GM06990 (cell line): Measurements from ENCODE around the gene ACSM3.
"Not testable (repeated sequence)": the region's sequence is repeated elsewhere in the genome, so short reads cannot be mapped to it uniquely, and the experiment has no call there.

Experiments
- DNase-seq: peaks from one replicate; pipeline ENCODE4 v3.0.0-alpha.2; 2011; ENCODE audit not compliant: insufficient read length; ENCODE audit errors: extremely low read depth
- H3K27me3 ChIP-seq: replicated peaks from 2 replicates; pipeline ENCODE4 v1.6.0; 2011; ENCODE audit warnings: low read length; ENCODE audit not compliant: control insufficient read depth, insufficient read depth
- H3K36me3 ChIP-seq: 2 replicates; pipeline ENCODE4 v1.5.1; 2011; ENCODE audit warnings: low read length; ENCODE audit not compliant: control insufficient read depth, insufficient read depth
- H3K4me3 ChIP-seq: replicated peaks from 2 replicates; pipeline ENCODE4 v1.5.1; 2011; ENCODE audit warnings: low read depth, mild to moderate bottlenecking, control low read depth, low read length
- CTCF ChIP-seq: IDR thresholded peaks from 2 replicates; pipeline ENCODE4 v1.5.1; 2011; ENCODE audit warnings: low read length, control low read depth, mild to moderate bottlenecking, inconsistent platforms; ENCODE audit not compliant: insufficient read depth, poor library complexity, severe bottlenecking

ACSM3 gene

DNA sequence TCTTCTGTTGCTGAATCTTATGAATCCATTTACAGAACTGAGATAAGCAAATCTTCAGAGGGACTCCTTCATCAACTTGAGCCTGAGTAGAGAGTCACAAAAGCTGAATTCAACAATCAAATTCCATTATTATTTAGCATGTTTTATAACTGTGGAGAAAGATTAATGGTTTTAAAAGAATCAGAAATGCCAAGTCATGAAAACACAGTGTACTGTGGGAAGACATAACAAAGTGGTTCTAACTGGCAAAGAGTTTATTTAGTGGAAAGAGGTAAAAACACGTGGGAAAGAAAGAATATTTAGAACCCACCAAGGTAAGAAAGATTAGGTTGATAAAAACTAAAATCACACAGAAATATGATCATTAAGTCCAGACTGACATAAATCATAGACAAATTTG, 37.5 kb downstream of the ACSM3 start:
- no peak for TF ChIP-seq CTCF
- Histone ChIP-seq H3K4me3 (no peak overlapping the region), H3K36me3 (no peaks in the 10 kb centered on the region; the same call in none of the 2 replicates), H3K27me3 (no peaks in the 10 kb centered on the region)
- DNase-seq, result no peak

- Histone ChIP-seq H3K4me3 (no peak overlapping the region), H3K36me3 (no peaks in the 10 kb centered on the region; the same call in none of the 2 replicates), H3K27me3 (no peaks in the 10 kb centered on the region)
- no peak for DNase-seq
- no peak for TF ChIP-seq CTCF
These were observed 39.4 kb downstream of the ACSM3 start for GRCh38 chr16:20803192-20803560.

DNA sequence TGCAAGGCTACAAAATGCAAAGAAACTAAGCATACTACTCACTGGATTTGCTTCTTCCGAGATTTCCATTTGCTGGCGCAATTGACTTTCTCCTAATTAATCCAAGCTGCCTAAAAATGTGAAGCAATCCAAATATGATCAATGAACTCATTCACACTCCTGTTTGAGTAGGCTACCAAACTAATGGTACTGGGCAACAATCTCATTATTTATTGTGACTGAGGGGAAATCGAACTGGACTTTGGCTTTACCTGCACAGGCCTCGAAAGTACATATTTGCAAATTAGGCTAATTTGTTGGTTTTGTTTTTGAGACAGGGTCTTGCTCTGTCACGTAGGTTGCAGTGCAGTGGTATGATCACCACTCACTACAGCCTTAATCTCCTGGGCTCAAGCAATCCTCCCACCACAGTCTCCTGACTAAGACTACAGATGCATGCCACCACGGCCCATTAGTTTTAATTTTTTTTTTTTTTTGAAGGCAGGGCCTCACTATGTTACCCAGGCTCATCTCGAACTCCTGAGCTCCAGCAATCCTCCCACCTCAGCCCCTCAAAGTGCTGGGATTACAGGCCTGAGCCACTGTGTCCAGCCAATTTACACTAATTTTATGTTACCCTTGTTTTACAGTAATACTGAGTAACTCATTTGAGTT, 39.9 kb downstream of the ACSM3 start:
- TF ChIP-seq CTCF, result no peak
- no peak overlapping the region for H3K4me3 ChIP-seq
- no peak for DNase-seq
- no peaks in the 10 kb centered on the region for H3K27me3 ChIP-seq
- H3K36me3 ChIP-seq, result no peaks in the 10 kb centered on the region; the same call in none of the 2 replicates

DNA sequence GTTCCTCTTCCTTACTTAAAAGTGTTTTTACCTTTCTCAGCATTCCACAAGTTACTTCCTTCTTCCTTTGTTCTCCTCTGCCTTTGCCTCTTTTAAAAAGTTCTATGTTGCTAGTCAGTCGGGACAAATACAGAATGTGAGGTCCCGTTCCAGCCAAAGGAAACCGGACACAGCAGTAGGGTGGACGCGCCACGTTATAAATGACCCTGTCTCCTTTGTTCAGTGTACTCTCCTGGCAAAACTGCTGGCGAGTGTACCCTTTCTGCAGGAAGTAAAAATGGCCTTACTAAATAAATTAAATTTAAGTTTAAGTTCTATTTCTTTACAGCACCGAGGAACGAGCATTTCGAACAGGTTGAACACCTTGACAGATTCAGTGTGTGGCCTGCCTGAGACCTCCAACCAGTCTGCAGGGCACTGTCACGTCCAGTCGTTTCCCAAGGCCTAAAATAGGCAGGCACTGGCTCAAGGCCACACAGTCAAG, 41.9 kb downstream of the ACSM3 start:
- not testable (repeated sequence) for H3K27me3 ChIP-seq, DNase-seq, H3K36me3 ChIP-seq
- H3K4me3 ChIP-seq, result peak overlapping the region; percentile 87

- DNase-seq, result peak; percentile 85
- H3K4me3 ChIP-seq, result peak within 1 kb of the TSS; percentile 87
- no peaks in the 10 kb centered on the region for H3K27me3 ChIP-seq
- peak; percentile 67 for TF ChIP-seq CTCF
- no peaks in the 10 kb centered on the region; the same call in 1 of the 2 replicates for H3K36me3 ChIP-seq
These were observed 42.6 kb downstream of the ACSM3 start, which contains the start of the genes ERI2 and REXO5 for GRCh38 chr16:20806168-20807050. ERI2 (minus strand) TSS chr16:20806472; CDS start chr16:20806430, 42 bp downstream. REXO5 (plus strand) TSS chr16:20806527; CDS start chr16:20806954, 427 bp downstream.

DNA sequence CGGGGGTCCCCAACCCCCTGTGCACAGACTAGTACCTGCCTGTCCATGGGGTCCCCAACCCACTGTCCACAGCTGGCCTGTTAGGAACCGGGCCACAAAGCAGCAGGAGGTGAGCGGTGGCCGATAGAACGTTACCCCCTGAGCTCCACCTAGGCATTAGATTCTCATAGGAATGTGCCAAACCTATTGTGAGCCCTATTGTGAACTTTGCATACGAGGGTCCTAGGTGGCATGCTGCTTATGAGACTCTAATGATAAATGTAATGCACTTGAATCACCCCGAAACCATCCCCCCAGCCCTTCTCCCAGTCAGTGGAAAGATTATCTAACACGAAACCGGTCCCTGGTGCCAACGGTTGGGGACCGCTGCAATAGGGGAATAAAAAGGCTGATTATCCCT, 44.0 kb downstream of the ACSM3 start:
- Histone ChIP-seq H3K36me3 (no peaks in the 10 kb centered on the region), H3K27me3 (no peaks in the 10 kb centered on the region), H3K4me3 (peak overlapping the region; percentile 87)
- TF ChIP-seq CTCF, result no peak
- DNase-seq, result no peak
